Stimulated activated CD8-positive, alpha-beta memory T cell treated with anti-CD3 and anti-CD28 coated beads, Interleukin-7, amount 100 ng/mL, for 4 hours (primary cell): ENCODE measurements around the gene LYZL2.
"Not testable (repeated sequence)": the region's sequence is repeated elsewhere in the genome, so short reads cannot be mapped to it uniquely, and the experiment has no call there.

Source experiments
- DNase-seq, 2 donors: peaks; one replicate each; pipeline ENCODE4 v3.0.0-alpha.2; 2020; ENCODE audit warnings: low read depth in 2 of 2

Gene LYZL2

GRCh38 chr10:30639946-30640786 lies 10.6 kb upstream of the LYZL2 start:
- DNase-seq, result peak in 1 of 2 donors; percentile 14

GRCh38 chr10:30637881-30638467 lies 8.4 kb upstream of the LYZL2 start:
- no peak for DNase-seq

GRCh38 chr10:30631188-30631587 lies 1.6 kb upstream of the LYZL2 start:
- DNase-seq, result no peak

- no peak for DNase-seq
Observed at GRCh38 chr10:30630571-30630970, 1.0 kb upstream of the LYZL2 start.

GRCh38 chr10:30628576-30628975 lies 977 bp downstream of the LYZL2 start:
- not testable (repeated sequence) for DNase-seq

- DNase-seq, result not testable (repeated sequence)
Observed at GRCh38 chr10:30626837-30627236, 2.7 kb downstream of the LYZL2 start.

GRCh38 chr10:30626196-30626595 lies 3.4 kb downstream of the LYZL2 start:
- not testable (repeated sequence) for DNase-seq

GRCh38 chr10:30625080-30625479 lies 4.5 kb downstream of the LYZL2 start:
- DNase-seq, result no peak

GRCh38 chr10:30619966-30620365 lies 9.6 kb downstream of the LYZL2 start:
- no peak for DNase-seq

- DNase-seq, result no peak
Observed at GRCh38 chr10:30617070-30617469, 12.5 kb downstream of the LYZL2 start.

GRCh38 chr10:30611041-30611440 lies 18.5 kb downstream of the LYZL2 start:
- not testable (repeated sequence) for DNase-seq

- DNase-seq, result no peak
Observed at GRCh38 chr10:30607814-30608213, 21.7 kb downstream of the LYZL2 start.

- no peak for DNase-seq
Observed at GRCh38 chr10:30606313-30606712, 23.2 kb downstream of the LYZL2 start.

- not testable (repeated sequence) for DNase-seq
Observed at GRCh38 chr10:30605341-30606121, 24.0 kb downstream of the LYZL2 start.

- DNase-seq, result no peak
Observed at GRCh38 chr10:30603589-30603988, 26.0 kb downstream of the LYZL2 start.

- DNase-seq, result no peak
Observed at GRCh38 chr10:30602747-30603146, 26.8 kb downstream of the LYZL2 start.

- DNase-seq, result no peak
Observed at GRCh38 chr10:30600005-30600404, 29.5 kb downstream of the LYZL2 start.

GRCh38 chr10:30598105-30598776 lies 31.3 kb downstream of the LYZL2 start:
- no peak for DNase-seq

GRCh38 chr10:30597433-30597824 lies 32.1 kb downstream of the LYZL2 start:
- DNase-seq, result not testable (repeated sequence)

GRCh38 chr10:30596493-30597432 lies 32.8 kb downstream of the LYZL2 start:
- DNase-seq, result not testable (repeated sequence)

- no peak for DNase-seq
Observed at GRCh38 chr10:30596013-30596412, 33.5 kb downstream of the LYZL2 start.
